ENCODE data around the gene ITGAX. TPM values are rescaled to one million over a fixed set of nuclear protein-coding genes. Genes with fewer than 3 reads are reported as not detected.

ITGAX gene
- total RNA-seq, 1 experiment from 2014 or later, result 1.1 TPM

Other genes with a start within 250 kb of the ITGAX start
- 52.8 and 57.7 TPM in 2 replicates for gene BCKDK, start 246.8 kb upstream of the ITGAX start, total RNA-seq (2014; rRNA removed; shearing (Covaris generic))
- gene KAT8, start 237.5 kb upstream of the ITGAX start, total RNA-seq (2014; rRNA removed; shearing (Covaris generic)), result 45.0 and 53.3 TPM in 2 replicates
- 0.20 TPM in 1 of 2 replicates, not detected in the other for gene PRSS8, start 219.4 kb upstream of the ITGAX start, total RNA-seq (2014; rRNA removed; shearing (Covaris generic))
- gene PRSS36, start 205.1 kb upstream of the ITGAX start, total RNA-seq (2014; rRNA removed; shearing (Covaris generic)), result 0.10 and 0.49 TPM in 2 replicates
- gene FUS, start 175.0 kb upstream of the ITGAX start, total RNA-seq (2014; rRNA removed; shearing (Covaris generic)), result 22.4 and 29.3 TPM in 2 replicates
- gene PYCARD, start 152.4 kb upstream of the ITGAX start, total RNA-seq (2014; rRNA removed; shearing (Covaris generic)), result 7.9 and 8.9 TPM in 2 replicates
- not detected in 2 replicates for gene TRIM72, start 141.1 kb upstream of the ITGAX start, total RNA-seq (2014; rRNA removed; shearing (Covaris generic))
- not detected in 2 replicates for gene PYDC1, start 138.0 kb upstream of the ITGAX start, total RNA-seq (2014; rRNA removed; shearing (Covaris generic))
- gene ITGAM, start 95.2 kb upstream of the ITGAX start, total RNA-seq (2014; rRNA removed; shearing (Covaris generic)), result not detected in 2 replicates
- gene ITGAD, start 38.2 kb downstream of the ITGAX start, total RNA-seq (2014; rRNA removed; shearing (Covaris generic)), result 0.05 TPM in 1 of 2 replicates, not detected in the other
- not detected in 2 replicates for gene COX6A2, start 73.2 kb downstream of the ITGAX start, total RNA-seq (2014; rRNA removed; shearing (Covaris generic))
- gene ZNF843, start 87.6 kb downstream of the ITGAX start, total RNA-seq (2014; rRNA removed; shearing (Covaris generic)), result 0.25 TPM in 1 of 2 replicates, not detected in the other
- gene ARMC5, start 104.3 kb downstream of the ITGAX start, total RNA-seq (2014; rRNA removed; shearing (Covaris generic)), result 8.6 and 17.7 TPM in 2 replicates
- gene TGFB1I1, start 117.0 kb downstream of the ITGAX start, total RNA-seq (2014; rRNA removed; shearing (Covaris generic)), result 32.8 and 37.5 TPM in 2 replicates
- 0.10 TPM in 1 of 2 replicates, not detected in the other for gene SLC5A2, start 127.9 kb downstream of the ITGAX start, total RNA-seq (2014; rRNA removed; shearing (Covaris generic))
- gene RUSF1, start 153.2 kb downstream of the ITGAX start, total RNA-seq (2014; rRNA removed; shearing (Covaris generic)), result 29.7 and 47.8 TPM in 2 replicates
- not detected in 2 replicates for gene AHSP, start 172.7 kb downstream of the ITGAX start, total RNA-seq (2014; rRNA removed; shearing (Covaris generic))